PC-3 (cell line): ENCODE results near the gene SRI.

ENCODE experiments used
- CTCF ChIP-seq: fragments of 300-600 bp; sonication (generic); conservative IDR thresholded peaks from 2 replicates; pipeline ENCODE4 v1.5.1; 2017; ENCODE audit warnings: antibody characterized with exemption, low read depth, mild to moderate bottlenecking, low read length
- EZH2 ChIP-seq: fragments of 300-600 bp; sonication (generic); IDR thresholded peaks from one replicate; pipeline ENCODE4 v1.6.1; 2017; ENCODE audit warnings: antibody characterized with exemption, mild to moderate bottlenecking, low read length; ENCODE audit not compliant: unreplicated experiment
- EZH2phosphoT487 ChIP-seq: fragments of 300-600 bp; sonication (generic); IDR thresholded peaks from 2 replicates; pipeline ENCODE4 v1.6.1; 2018; ENCODE audit warnings: mild to moderate bottlenecking, antibody characterized with exemption, low read length, borderline replicate concordance

GRCh38 chr7:88262562-88262961 is 42.7 kb upstream of the SRI start:
- TF ChIP-seq CTCF, result no peak
- no peak for TF ChIP-seq EZH2phosphoT487
- TF ChIP-seq EZH2, result no peak
